ENCODE measurements around the gene KLHL14.

Gene KLHL14

GRCh38 chr18:32637226-32637625 lies 135.6 kb downstream of the KLHL14 start:
- DNase-seq (ENCODE audit: low spot score) = peak; percentile 16

- no peak for DNase-seq (ENCODE audit: low spot score)
These were observed 137.9 kb downstream of the KLHL14 start for GRCh38 chr18:32634876-32635431.

- no peak for DNase-seq (ENCODE audit: low spot score)
These were observed 142.7 kb downstream of the KLHL14 start for GRCh38 chr18:32629981-32630700.

GRCh38 chr18:32629292-32629691 lies 143.5 kb downstream of the KLHL14 start:
- no peak for DNase-seq (ENCODE audit: low spot score)

- peak; percentile 16 for DNase-seq (ENCODE audit: low spot score)
These were observed 148.6 kb downstream of the KLHL14 start for GRCh38 chr18:32624182-32624723.

- DNase-seq (ENCODE audit: low spot score) = no peak
These were observed 149.3 kb downstream of the KLHL14 start for GRCh38 chr18:32623563-32623962.
